Erythroblast (primary cell): ENCODE results near the gene NEU4.

Experiments
- GATA1 ChIP-seq: IDR thresholded peaks from 2 replicates; pipeline ENCODE4 v1.6.1; 2011; ENCODE audit warnings: low read depth, mild to moderate bottlenecking, control low read depth, low read length, moderate library complexity
- POLR2A ChIP-seq: IDR thresholded peaks from 2 replicates; pipeline ENCODE4 v1.6.1; 2011; ENCODE audit warnings: mild to moderate bottlenecking, low read length

DNA sequence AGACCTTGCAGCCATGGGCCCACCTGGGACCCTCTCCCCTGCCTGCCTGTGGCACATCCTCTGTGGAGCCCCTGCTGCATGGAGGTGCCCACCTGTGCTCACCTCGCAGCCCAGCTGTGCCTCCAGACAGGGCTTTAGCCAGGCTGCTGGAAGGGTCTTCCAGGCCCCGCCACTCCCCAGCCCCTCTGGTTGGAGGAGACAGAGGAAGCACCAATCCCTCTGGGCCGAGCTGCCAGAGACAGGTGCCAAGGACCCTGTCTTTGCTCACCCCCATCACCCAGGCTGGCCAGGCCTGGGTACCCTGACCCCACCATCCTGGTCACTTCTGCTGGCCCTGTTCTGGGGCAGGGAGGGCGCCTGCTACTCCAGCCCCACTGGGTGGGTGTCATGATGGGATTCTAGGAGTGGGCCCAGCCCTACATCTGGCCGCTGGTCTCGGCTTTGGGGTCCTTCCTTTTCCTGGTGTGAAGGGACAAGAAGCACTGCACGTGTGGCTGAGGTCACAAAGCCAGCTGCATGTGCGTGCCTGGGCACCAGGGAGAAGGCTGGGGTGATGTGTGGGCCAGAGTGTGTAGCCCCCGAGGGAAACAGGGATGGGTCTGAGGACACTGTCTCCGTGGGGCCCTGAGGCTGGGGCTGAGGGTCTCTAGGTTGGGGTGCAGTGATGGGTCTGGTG is 9.3 kb upstream of the NEU4 start:
- no peak for TF ChIP-seq POLR2A
- TF ChIP-seq GATA1, result no peak
